Progenitor cell of endocrine pancreas (in vitro differentiated cells): Measurements from ENCODE around the gene AKT3. TPM values are rescaled to one million over a fixed set of nuclear protein-coding genes. Genes with fewer than 3 reads are reported as not detected.

Source experiments
- DNase-seq: peaks from one replicate; pipeline ENCODE4 v3.0.0; 2021; ENCODE audit warnings: low spot score; ENCODE audit not compliant: unreplicated experiment
- H3K27ac Mint-ChIP-seq: 2 replicates; pipeline ENCODE4 v1.8.0; 2021; ENCODE audit warnings: mild to moderate bottlenecking, moderate library complexity, mixed read lengths
- H3K27me3 Mint-ChIP-seq: 2 replicates; pipeline ENCODE4 v1.8.0; 2021; ENCODE audit warnings: mixed read lengths
- H3K36me3 Mint-ChIP-seq: 2 replicates; pipeline ENCODE4 v1.8.0; 2022; ENCODE audit warnings: mixed read lengths; ENCODE audit not compliant: insufficient read depth
- H3K4me1 Mint-ChIP-seq: 2 replicates; pipeline ENCODE4 v1.8.0; 2021; ENCODE audit warnings: low read depth, mixed read lengths
- H3K4me3 Mint-ChIP-seq: 2 replicates; pipeline ENCODE4 v1.8.0; 2021; ENCODE audit warnings: low read depth, mild to moderate bottlenecking, moderate library complexity, mixed read lengths
- H3K9me3 Mint-ChIP-seq: 2 replicates; pipeline ENCODE4 v1.8.0; 2021; ENCODE audit warnings: low read depth, mixed read lengths
- total RNA-seq: library from RNA; stranded (reverse); gene quantifications from 2 replicates; pipeline ENCODE4 v1.2.1, GENCODE V29; 2021
- TF ChIP-seq, protein P1 (sequence below): fragments of 200-600 bp; sonication (generic); IDR thresholded peaks from one replicate; pipeline ENCODE4 v1.5.0; 2021; ENCODE audit warnings: antibody characterized with exemption, mild to moderate bottlenecking; ENCODE audit not compliant: unreplicated experiment

Gene AKT3
- total RNA-seq, 1 donor from 2014 or later = 45.5 TPM

DNA sequence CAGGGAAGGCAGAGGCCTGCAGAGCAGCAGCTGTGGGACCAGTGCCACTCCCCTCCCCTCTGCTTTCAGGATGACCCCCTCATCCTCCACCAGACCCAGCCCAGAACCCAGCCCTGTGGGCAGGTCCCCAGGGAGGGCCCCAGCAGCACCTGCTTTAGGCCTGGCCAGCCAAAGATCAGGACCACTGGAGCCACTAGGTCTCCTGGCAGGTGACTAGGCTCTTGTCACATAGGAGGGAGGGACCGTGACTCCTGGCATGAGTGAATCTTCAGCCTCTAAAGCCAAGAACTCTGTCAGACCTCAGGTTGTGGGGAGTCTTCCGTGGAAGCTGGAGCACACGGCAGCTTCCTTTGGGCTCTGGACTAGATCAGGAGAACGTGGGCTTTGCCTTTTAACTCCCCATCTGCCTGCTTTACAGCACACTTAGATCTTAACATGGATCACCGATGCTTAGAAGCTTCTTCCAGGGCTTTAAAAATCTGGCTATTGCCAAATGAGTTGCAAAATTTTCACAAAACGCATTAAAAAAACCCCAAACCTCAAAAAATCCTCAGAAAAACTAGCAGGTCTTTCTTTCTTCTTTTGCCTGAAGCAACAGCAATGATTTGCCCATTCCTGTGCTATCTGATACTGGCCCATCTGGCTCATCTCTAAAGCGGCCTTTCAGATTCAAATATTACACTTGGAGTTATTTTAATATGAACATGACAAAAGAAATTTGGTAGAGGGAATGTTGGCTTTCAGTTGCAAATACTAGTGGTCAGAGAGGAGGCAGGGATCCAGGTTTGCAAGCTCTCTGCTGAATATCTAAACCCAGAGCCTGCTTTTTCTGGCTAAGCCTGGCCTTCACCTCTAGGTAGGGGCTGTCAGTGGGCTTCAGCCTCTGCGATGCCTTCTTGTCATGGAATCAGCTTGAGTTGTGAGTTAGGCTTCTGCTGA lies 359.0 kb downstream of the AKT3 start:
- Mint-ChIP-seq H3K36me3 (peaks cover 15% of the 10 kb centered on the region), H3K27me3 (no peaks in the 10 kb centered on the region), H3K4me1 (no peaks in the 10 kb centered on the region), H3K27ac (no peak overlapping the region), H3K4me3 (no peak overlapping the region), H3K9me3 (no peaks in the 10 kb centered on the region)
- TF ChIP-seq, protein P1, sequence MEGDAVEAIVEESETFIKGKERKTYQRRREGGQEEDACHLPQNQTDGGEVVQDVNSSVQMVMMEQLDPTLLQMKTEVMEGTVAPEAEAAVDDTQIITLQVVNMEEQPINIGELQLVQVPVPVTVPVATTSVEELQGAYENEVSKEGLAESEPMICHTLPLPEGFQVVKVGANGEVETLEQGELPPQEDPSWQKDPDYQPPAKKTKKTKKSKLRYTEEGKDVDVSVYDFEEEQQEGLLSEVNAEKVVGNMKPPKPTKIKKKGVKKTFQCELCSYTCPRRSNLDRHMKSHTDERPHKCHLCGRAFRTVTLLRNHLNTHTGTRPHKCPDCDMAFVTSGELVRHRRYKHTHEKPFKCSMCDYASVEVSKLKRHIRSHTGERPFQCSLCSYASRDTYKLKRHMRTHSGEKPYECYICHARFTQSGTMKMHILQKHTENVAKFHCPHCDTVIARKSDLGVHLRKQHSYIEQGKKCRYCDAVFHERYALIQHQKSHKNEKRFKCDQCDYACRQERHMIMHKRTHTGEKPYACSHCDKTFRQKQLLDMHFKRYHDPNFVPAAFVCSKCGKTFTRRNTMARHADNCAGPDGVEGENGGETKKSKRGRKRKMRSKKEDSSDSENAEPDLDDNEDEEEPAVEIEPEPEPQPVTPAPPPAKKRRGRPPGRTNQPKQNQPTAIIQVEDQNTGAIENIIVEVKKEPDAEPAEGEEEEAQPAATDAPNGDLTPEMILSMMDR = no peak
- DNase-seq = no peak

DNA sequence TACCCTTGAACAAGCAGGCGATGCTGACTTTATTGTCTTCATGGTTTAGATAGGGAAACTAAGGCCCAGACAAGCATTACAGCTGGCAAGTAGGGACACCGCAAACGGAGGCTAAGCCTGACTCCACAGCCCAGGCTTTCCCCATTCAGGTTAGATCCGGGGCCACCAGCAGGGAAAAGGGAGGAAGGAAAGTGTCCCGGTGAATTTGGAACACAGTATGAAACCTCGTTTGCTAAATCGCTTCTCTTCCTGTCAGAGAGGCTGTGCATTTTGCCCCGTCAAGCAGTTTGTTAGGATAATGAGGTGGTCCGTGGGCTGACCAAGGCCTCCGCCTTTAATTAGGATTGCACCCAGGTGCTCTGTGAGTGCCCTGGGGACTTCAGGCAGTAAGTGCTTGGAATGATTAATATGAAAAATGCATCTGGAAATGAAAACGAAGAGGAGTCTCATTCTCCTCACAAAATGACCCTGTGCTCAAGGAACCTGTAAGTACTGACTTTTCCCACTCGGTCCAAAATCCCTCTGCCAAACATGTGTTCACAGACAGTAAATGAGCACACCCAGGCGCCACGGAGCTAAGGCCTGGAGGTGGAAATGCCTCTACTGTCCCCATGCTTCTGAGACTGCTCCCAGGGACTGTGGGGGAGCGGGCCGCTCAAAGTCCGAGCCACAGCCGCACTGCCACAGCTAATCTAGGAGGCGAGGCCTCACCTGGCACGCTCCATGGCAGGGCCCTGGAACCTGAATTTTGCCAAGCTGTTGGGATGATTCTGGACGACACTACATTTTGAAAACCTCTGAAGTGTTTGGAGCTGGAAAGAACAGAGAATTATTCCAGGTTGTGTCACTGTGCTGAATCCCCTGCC lies 360.1 kb downstream of the AKT3 start:
- no peaks in the 10 kb centered on the region for H3K9me3 Mint-ChIP-seq
- DNase-seq = no peak
- TF ChIP-seq, protein P1 = no peak
- no peak overlapping the region for H3K4me3 Mint-ChIP-seq
- H3K4me1 Mint-ChIP-seq = no peaks in the 10 kb centered on the region
- no peak overlapping the region for H3K27ac Mint-ChIP-seq
- peaks cover 14% of the 10 kb centered on the region for H3K36me3 Mint-ChIP-seq
- no peaks in the 10 kb centered on the region for H3K27me3 Mint-ChIP-seq

DNA sequence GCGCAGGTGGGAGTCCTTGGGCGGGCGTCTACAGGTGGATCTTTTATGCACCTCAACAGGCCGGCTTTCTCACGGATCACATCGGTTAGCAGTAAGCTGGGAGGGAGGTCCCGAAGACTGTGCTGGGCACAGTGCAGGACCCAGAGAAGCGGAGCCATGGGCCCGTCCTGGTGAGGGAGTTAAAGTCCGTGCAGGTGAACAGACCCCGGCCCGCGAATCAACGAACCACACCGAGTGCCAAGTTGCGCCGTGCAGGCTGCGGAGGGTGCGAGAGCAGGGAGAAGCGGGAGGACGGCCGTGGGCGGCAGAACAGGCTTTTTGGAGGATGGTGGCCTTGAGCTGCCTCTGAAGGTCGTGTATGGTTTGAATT lies 360.9 kb downstream of the AKT3 start:
- H3K27me3 Mint-ChIP-seq = no peaks in the 10 kb centered on the region
- peak overlapping the region; percentile 42 for H3K27ac Mint-ChIP-seq
- TF ChIP-seq, protein P1 = no peak
- H3K9me3 Mint-ChIP-seq = no peaks in the 10 kb centered on the region
- no peak overlapping the region for H3K4me3 Mint-ChIP-seq
- H3K4me1 Mint-ChIP-seq = no peaks in the 10 kb centered on the region
- peaks cover 11% of the 10 kb centered on the region for H3K36me3 Mint-ChIP-seq
- DNase-seq = no peak

DNA sequence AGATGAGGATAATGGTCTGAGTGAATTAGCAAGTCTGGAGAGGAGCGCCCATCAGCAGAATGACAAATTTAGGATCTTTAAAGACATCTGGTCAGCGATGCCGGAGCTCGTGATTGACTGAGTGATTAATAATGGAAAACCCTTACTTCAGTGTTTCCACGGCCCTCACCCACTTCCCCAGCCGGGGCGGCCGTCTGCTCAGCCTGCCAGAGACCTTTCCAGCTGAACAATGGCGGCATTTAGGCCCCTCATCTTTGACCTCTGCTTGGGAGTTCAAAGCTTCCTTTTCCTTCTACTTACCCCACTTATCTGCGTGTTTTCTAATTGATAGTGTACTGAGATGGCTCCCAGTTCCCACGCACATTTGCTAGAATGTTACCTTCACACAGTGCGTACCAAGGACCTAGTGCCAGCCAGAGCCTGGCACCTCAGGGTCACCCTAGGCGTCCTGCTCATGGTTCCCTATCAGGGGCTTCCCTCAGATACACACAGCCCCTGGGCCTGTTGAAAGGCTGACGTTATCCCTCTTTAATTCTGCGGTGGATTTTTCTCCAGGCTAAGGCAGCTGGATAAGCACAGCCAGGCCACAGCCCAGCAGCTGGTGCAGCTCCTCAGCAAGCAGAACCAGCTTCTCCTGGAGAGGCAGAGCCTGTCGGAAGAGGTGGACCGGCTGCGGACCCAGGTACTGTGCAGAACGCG lies 361.4 kb downstream of the AKT3 start:
- TF ChIP-seq, protein P1 = no peak
- Mint-ChIP-seq H3K4me1 (peaks cover 2% of the 10 kb centered on the region), H3K36me3 (peaks cover 10% of the 10 kb centered on the region), H3K27ac (peak overlapping the region; percentile 86), H3K27me3 (no peaks in the 10 kb centered on the region), H3K9me3 (no peaks in the 10 kb centered on the region), H3K4me3 (peak overlapping the region; percentile 2)
- DNase-seq = no peak

DNA sequence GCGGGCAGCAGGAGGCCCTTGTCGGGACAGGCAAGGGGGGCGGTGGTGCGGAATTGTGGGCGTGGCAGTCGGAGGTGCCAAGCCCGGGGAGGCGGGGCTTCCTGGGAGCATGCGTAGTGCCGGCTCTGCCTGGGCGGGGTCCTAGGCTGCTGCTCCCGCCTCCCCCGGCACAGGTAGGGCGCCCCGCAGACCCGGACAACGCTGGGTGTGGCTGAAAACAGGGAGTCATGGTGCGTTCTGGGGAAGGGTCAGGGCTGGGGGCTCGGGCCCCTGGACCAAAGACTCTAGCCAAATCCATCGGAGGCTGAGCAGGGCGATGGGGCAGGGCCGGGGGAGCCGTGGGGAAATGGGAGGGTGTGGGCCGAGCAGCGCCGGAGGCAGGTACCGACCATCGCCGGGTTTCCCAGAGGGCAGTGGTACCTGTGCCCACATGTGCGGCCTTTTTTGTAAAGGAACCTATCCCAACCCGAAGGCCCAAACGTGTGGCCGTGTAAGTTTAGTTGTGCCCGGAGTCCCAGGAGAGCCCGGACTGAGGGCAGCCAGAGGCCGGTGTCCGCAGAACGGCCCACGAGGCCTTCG lies 362.3 kb downstream of the AKT3 start:
- Mint-ChIP-seq H3K4me1 (peaks cover 5% of the 10 kb centered on the region), H3K27me3 (peaks cover 2% of the 10 kb centered on the region), H3K4me3 (peak overlapping the region; percentile 31), H3K36me3 (peaks cover 7% of the 10 kb centered on the region), H3K9me3 (no peaks in the 10 kb centered on the region), H3K27ac (no peak overlapping the region)
- DNase-seq = no peak
- TF ChIP-seq, protein P1 = no peak
